DOHH2 (cell line): Measurements from ENCODE around the gene NCF4.
A peak's percentile ranks its signal among the peaks of the same experiment; 100 is the strongest.

ENCODE experiments used
- H3F3A ChIP-seq: fragments of 200-600 bp; sonication (generic), shearing (Covaris generic); 2 replicates; pipeline ENCODE4 v1.6.0; 2016; ENCODE audit warnings: antibody characterized with exemption, mild to moderate bottlenecking; ENCODE audit not compliant: control insufficient read depth, insufficient read depth
- H3K27ac ChIP-seq: fragments of 200-600 bp; sonication (generic); 2 replicates; pipeline ENCODE4 v1.5.1; 2014; ENCODE audit warnings: low read depth, mild to moderate bottlenecking, low read length, moderate library complexity
- H3K27me3 ChIP-seq: fragments of 200-600 bp; sonication (generic); 2 replicates; pipeline ENCODE4 v1.6.1; 2014; ENCODE audit warnings: mild to moderate bottlenecking, low read length, mixed read lengths; ENCODE audit not compliant: control insufficient read depth
- H3K36me3 ChIP-seq: fragments of 200-600 bp; sonication (generic); 2 replicates; pipeline ENCODE4 v1.6.1; 2014; ENCODE audit warnings: mild to moderate bottlenecking, low read length, moderate library complexity, mixed read lengths; ENCODE audit not compliant: control insufficient read depth
- H3K4me1 ChIP-seq: fragments of 200-600 bp; sonication (generic); 2 replicates; pipeline ENCODE4 v1.6.1; 2014; ENCODE audit warnings: mild to moderate bottlenecking, low read length, mixed read lengths; ENCODE audit not compliant: control insufficient read depth
- H3K4me2 ChIP-seq: fragments of 200-600 bp; sonication (generic); 2 replicates; pipeline ENCODE4 v1.6.0; 2014; ENCODE audit warnings: mild to moderate bottlenecking, low read length, moderate library complexity
- H3K4me3 ChIP-seq: fragments of 200-600 bp; sonication (generic); 2 replicates; pipeline ENCODE4 v1.5.1; 2014; ENCODE audit warnings: mild to moderate bottlenecking, low read length, mixed read lengths
- H3K79me2 ChIP-seq: fragments of 200-600 bp; sonication (generic); 2 replicates; pipeline ENCODE4 v1.6.1; 2014; ENCODE audit warnings: mild to moderate bottlenecking, low read length, mixed read lengths; ENCODE audit not compliant: control insufficient read depth
- H3K9me2 ChIP-seq: fragments of 200-600 bp; sonication (generic); replicated peaks from 2 replicates; pipeline ENCODE4 v1.6.1; 2014; ENCODE audit warnings: mild to moderate bottlenecking, low read length, mixed read lengths; ENCODE audit not compliant: control insufficient read depth
- H3K9me3 ChIP-seq: fragments of 200-600 bp; sonication (generic); 2 replicates; pipeline ENCODE4 v1.6.1; 2014; ENCODE audit warnings: antibody characterized with exemption, low read length, mixed read lengths; ENCODE audit not compliant: control insufficient read depth, insufficient read depth
- H4K20me1 ChIP-seq: fragments of 200-600 bp; sonication (generic); 2 replicates; pipeline ENCODE4 v1.6.0; 2014; ENCODE audit warnings: low read depth, mild to moderate bottlenecking, antibody characterized with exemption, low read length, moderate library complexity; ENCODE audit not compliant: control insufficient read depth, insufficient read depth
- EZH2phosphoT487 ChIP-seq: fragments of 200-600 bp; sonication (generic); IDR thresholded peaks from 2 replicates; pipeline ENCODE4 v1.6.1; 2017; ENCODE audit warnings: borderline replicate concordance, mild to moderate bottlenecking, antibody characterized with exemption, low read length, moderate library complexity, mixed read lengths
- TF ChIP-seq, protein P1 (sequence below): fragments of 200-600 bp; sonication (generic); IDR thresholded peaks from one replicate; pipeline ENCODE4 v1.5.1; 2014; ENCODE audit warnings: antibody characterized with exemption, mild to moderate bottlenecking, low read depth, low read length; ENCODE audit not compliant: poor library complexity, severe bottlenecking

The NCF4 gene

DNA sequence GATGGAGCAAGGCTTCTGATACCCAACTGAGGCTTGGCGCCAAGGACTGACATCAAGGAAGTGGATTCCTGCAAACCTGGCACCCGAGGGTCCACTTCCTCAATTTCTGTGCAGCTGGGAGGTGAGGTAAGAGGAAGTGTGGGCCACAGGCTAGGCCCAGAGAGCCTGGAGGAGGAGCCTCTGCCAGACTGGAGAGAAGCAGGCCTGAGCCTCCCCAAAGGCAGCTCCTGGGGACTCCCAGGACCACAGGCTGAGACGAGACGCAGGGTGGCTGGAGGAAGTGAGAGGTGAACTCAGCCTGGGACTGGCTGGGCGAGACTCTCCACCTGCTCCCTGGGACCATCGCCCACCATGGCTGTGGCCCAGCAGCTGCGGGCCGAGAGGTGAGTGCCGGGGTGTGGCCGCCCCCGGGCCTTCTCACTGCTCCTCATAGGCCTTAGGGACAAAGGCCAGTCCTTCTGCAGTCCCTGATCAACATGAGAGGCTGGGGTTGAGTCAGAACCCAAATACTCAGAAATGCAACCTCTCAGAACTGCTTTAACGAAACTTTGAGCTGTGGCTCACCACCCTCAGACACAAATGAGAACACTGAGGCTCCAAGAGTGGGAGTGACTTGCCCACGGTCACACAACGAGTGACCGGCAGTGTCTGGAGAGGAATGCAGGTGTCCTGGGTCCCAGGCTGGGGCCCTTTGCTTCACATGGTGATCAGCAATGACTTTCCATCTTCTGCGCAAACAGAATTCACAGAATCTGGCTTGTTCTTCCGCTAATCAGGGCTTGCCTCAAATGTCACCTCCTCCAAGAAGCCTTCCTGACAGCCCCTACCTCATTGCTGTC lies at the start of gene NCF4:
NCF4 (plus strand) TSS at position 186 of the 839 bp plus-strand sequence; CDS start at position 352, 166 bp downstream.
- Histone ChIP-seq H3K9me2 (no peaks in the 10 kb centered on the region), H3K9me3 (no peaks in the 10 kb centered on the region), H3K4me2 (peak within 1 kb of the TSS; percentile 89), H3K4me3 (peak within 1 kb of the TSS; percentile 73), H3F3A (peaks cover 45% of the 10 kb centered on the region), H3K27me3 (no peaks in the 10 kb centered on the region), H3K27ac (peak within 1 kb of the TSS; percentile 93), H3K36me3 (peaks cover 22% of the 10 kb centered on the region), H3K4me1 (peaks cover 75% of the 10 kb centered on the region), H3K79me2 (peaks cover 17% of the 10 kb centered on the region), H4K20me1 (no peaks in the 10 kb centered on the region)
- TF ChIP-seq, protein P1, sequence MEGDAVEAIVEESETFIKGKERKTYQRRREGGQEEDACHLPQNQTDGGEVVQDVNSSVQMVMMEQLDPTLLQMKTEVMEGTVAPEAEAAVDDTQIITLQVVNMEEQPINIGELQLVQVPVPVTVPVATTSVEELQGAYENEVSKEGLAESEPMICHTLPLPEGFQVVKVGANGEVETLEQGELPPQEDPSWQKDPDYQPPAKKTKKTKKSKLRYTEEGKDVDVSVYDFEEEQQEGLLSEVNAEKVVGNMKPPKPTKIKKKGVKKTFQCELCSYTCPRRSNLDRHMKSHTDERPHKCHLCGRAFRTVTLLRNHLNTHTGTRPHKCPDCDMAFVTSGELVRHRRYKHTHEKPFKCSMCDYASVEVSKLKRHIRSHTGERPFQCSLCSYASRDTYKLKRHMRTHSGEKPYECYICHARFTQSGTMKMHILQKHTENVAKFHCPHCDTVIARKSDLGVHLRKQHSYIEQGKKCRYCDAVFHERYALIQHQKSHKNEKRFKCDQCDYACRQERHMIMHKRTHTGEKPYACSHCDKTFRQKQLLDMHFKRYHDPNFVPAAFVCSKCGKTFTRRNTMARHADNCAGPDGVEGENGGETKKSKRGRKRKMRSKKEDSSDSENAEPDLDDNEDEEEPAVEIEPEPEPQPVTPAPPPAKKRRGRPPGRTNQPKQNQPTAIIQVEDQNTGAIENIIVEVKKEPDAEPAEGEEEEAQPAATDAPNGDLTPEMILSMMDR: no peak
- TF ChIP-seq EZH2phosphoT487: no peak

DNA sequence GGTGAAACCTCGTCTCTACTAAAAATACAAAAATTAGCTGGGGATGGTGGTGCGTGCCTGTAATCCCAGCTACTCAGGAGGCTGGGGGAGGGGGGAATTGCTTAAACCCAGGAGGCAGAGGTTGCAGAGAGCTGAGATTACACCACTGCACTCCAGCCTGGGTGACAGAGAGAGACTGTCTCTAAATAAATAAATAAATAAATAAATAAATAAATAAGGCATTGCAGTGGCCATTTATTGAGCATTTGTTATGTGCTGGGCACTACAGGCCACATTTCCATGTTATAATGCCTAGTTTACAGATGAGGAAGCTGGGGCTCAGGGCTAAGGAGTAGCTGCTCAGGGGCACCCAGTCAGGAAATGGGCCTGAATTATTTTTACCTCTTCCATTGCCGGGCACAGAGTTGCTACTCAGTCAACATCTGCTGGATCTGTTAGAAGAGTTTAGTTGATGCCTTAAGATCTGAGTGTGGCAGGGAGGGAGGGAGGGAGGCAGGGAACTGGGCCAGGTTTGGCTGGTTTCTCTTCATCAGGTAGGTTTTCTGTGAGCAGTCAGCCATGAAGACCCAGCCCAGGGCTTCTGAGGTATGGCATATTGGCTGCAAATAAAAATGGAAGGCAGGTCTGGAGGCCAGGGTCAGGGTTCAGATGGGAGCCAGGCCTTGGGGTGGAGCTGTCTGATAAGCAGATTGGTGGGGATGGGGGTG lies 49.6 kb upstream of the NCF4 start:
- H3K4me3 ChIP-seq: no peak overlapping the region
- peaks cover 30% of the 10 kb centered on the region for H3K27me3 ChIP-seq
- no peak overlapping the region for H3K27ac ChIP-seq

DNA sequence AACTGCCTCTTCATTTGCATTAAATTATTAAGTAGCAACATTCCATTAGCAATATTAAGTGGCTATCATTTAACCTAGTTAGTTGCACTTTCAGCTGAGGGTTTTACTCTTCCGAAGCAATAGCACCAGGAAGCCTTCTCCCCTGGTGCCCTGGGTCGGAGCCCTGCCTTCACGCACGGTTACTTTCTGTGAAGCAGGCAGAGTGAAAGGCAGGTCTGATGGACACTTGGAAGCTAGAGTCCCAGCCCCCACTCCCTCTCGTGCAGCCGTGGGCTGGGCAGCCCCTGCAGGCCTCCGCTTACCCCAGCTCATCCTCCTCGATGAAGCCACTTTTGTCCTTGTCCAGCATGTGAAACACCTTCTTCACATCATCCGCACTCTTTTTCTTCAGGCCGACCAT lies 46.0 kb upstream of the NCF4 start:
- Histone ChIP-seq H3K27me3 (peaks cover 36% of the 10 kb centered on the region), H3K4me2 (no peak overlapping the region), H3K4me1 (no peaks in the 10 kb centered on the region), H3K36me3 (no peaks in the 10 kb centered on the region), H3F3A (no peaks in the 10 kb centered on the region), H3K27ac (no peak overlapping the region), H3K79me2 (no peaks in the 10 kb centered on the region), H4K20me1 (no peaks in the 10 kb centered on the region), H3K9me2 (no peaks in the 10 kb centered on the region), H3K4me3 (no peak overlapping the region), H3K9me3 (no peaks in the 10 kb centered on the region)
- TF ChIP-seq EZH2phosphoT487: no peak
- TF ChIP-seq, protein P1: no peak

More for the DNA sequence above, 49.6 kb upstream of the NCF4 start:
- Histone ChIP-seq H3K4me1 (no peaks in the 10 kb centered on the region), H3K4me2 (no peak overlapping the region), H3K79me2 (no peaks in the 10 kb centered on the region), H4K20me1 (no peaks in the 10 kb centered on the region), H3K36me3 (no peaks in the 10 kb centered on the region), H3K9me2 (no peaks in the 10 kb centered on the region), H3K9me3 (no peaks in the 10 kb centered on the region), H3F3A (no peaks in the 10 kb centered on the region)
- TF ChIP-seq EZH2phosphoT487: no peak
- TF ChIP-seq, protein P1: no peak
